ENCODE data around the gene COPS7B.

COPS7B gene

GRCh38 chr2:231780123-231780908 lies 5.9 kb upstream of the COPS7B start:
- DNase-seq (ENCODE audit: low read depth) = no peak
- TF ChIP-seq CTCF (IDR thresholded peaks at IDR 0.05; ENCODE audit: low read depth, low read length, missing control alignments) = no peak

GRCh38 chr2:231780909-231781797 lies 5.1 kb upstream of the COPS7B start, which contains the start of gene PDE6D:
PDE6D (minus strand) TSS chr2:231781282; CDS start chr2:231781114, 168 bp downstream.
- DNase-seq (ENCODE audit: low read depth) = peak; percentile 97
- TF ChIP-seq CTCF (IDR thresholded peaks at IDR 0.05; ENCODE audit: low read depth, low read length, missing control alignments) = no peak
- H3K4me3 ChIP-seq (ENCODE audit: low read depth, low read length) = peak within 1 kb of the TSS; percentile 88

More at GRCh38 chr2:231780123-231780908, 5.9 kb upstream of the COPS7B start:
- H3K4me3 ChIP-seq (ENCODE audit: low read depth, low read length) = peak overlapping the region; percentile 88

- DNase-seq (ENCODE audit: low read depth) = no peak
- peak overlapping the region; percentile 88 for H3K4me3 ChIP-seq (ENCODE audit: low read depth, low read length)
Observed at GRCh38 chr2:231781798-231782726, 4.2 kb upstream of the COPS7B start.

GRCh38 chr2:231785413-231785812 lies 832 bp upstream of the COPS7B start:
- TF ChIP-seq CTCF (IDR thresholded peaks at IDR 0.05; ENCODE audit: low read depth, low read length, missing control alignments) = no peak
- DNase-seq (ENCODE audit: low read depth) = no peak
- H3K4me3 ChIP-seq (ENCODE audit: low read depth, low read length) = peak overlapping the region; percentile 98; the same call in 1 of the 2 replicates

More at GRCh38 chr2:231781798-231782726, 4.2 kb upstream of the COPS7B start:
- no peak for TF ChIP-seq CTCF (IDR thresholded peaks at IDR 0.05; ENCODE audit: low read depth, low read length, missing control alignments)

- TF ChIP-seq CTCF (IDR thresholded peaks at IDR 0.05; ENCODE audit: low read depth, low read length, missing control alignments) = no peak
- DNase-seq (ENCODE audit: low read depth) = no peak
- H3K4me3 ChIP-seq (ENCODE audit: low read depth, low read length) = peak overlapping the region; percentile 98
Observed at GRCh38 chr2:231785822-231786176, 446 bp upstream of the COPS7B start.

GRCh38 chr2:231786917-231787292 lies 660 bp downstream of the COPS7B start:
- H3K4me3 ChIP-seq (ENCODE audit: low read depth, low read length) = peak overlapping the region; percentile 98
- no peak for DNase-seq (ENCODE audit: low read depth)
- TF ChIP-seq CTCF (IDR thresholded peaks at IDR 0.05; ENCODE audit: low read depth, low read length, missing control alignments) = no peak

Data from GM12864 (cell line).